GM21390 (cell line): ENCODE data around the gene GRHL1.
"Not testable (repeated sequence)": the region's sequence is repeated elsewhere in the genome, so short reads cannot be mapped to it uniquely, and the experiment has no call there.

Experiments
- ATAC-seq: cut with Tn5 transposase; IDR thresholded peaks from one replicate; pipeline ENCODE4 v1.9.1; 2021; ENCODE audit not compliant: unreplicated experiment

The GRHL1 gene

DNA sequence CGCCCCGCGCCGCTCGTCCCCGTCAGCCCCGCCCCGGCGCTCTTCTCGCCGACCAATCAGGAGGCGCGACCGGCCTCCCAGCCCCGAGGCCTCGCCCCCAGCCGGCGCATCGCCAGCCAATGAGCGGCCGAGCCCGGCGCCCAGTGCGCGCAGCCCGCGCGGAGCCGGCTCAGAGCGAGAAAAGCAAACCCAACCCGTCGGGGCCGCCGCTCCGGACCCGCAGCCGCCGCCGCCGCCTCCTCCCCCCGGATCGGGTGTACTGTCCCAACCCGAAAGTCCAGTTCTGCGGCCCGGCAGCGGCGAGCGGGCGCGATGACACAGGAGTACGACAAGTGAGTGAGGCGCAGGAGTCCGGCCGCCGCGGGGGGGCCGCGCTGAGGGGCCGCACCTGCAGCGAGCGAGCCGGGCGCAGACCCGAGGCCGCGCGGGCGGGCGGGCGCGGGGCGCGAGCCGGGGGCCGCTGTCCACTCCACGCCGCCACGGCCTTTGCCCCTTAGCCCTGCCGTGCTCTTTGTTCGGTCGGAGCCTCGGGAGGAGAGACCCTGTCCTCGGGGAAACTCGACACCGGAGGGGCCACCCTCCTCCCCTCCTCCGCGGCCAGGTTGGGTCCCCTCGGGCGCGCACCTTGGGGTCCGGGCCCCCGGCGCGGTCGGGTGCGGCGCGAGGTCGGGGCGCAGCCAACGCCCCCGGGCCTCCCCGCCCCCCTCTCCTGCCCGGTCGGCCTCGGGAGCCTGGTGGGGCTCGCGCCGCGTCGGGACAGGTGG is at the start of gene GRHL1:
GRHL1 (plus strand) TSS at position 172 of the 764 bp plus-strand sequence; CDS start at position 313, 141 bp downstream.
- peak; percentile 96 for ATAC-seq

GRCh38 chr2:9905413-9905812 is 46.1 kb upstream of the GRHL1 start:
- ATAC-seq, result no peak

DNA sequence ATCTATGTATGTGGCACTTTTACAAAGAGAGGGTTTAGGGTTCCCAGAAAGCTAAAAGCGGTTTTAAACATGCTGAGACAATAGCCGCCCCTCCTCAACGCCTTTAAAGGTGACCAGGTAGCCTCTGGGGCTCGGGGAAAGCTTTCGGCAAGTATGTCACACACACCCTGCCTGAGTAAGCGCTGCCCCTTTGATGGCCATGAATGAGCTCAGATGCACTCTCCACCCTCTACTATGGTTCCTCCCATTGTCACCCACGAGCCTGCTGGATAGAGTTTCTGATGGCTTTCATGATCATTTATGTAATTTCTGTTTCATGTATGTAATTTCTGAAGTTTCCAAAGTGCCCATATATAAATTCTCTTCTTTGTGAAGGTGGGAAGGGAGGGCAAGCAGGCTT is 44.1 kb upstream of the GRHL1 start:
- ATAC-seq, result no peak

DNA sequence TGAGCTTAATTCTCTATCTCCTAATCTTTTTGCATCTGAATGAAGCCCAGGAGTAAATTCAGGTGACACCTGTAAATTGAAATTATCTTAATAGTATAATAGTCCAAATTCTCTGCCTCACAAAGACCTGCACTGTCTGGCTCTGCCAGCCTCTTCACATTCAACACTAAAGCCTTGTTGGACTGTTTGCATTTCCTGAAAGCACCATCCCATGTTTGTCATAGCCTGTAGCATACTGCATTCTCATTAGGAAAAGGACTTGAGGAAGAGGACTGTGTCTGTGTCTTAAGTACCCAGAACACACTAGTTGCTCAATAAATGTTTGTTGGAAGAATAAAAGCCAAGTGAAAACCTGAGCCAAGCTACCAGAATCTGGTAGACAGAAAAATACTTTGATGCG is 42.9 kb upstream of the GRHL1 start:
- ATAC-seq, result no peak

DNA sequence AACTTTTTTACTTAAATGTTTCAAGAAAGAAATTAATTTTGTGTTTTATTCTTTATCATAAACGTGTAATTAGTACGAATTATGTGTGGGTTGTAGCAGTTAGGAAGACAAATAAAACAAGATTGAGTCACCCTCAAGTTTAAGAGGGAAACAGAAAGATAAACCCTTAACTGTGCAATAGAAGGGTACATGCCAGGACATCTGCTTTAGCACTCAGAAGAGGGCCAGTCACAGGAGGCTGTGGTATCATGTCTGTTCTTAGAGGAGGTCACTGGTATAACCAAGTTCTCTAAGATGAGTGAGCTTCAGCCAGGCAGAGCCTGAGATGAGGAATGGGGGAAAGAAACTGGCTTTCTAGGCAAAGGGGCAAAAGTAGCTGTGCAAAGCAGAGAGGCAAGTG is 42.4 kb upstream of the GRHL1 start:
- no peak for ATAC-seq

- no peak for ATAC-seq
Measured at GRCh38 chr2:9910699-9911098, 40.8 kb upstream of the GRHL1 start.

DNA sequence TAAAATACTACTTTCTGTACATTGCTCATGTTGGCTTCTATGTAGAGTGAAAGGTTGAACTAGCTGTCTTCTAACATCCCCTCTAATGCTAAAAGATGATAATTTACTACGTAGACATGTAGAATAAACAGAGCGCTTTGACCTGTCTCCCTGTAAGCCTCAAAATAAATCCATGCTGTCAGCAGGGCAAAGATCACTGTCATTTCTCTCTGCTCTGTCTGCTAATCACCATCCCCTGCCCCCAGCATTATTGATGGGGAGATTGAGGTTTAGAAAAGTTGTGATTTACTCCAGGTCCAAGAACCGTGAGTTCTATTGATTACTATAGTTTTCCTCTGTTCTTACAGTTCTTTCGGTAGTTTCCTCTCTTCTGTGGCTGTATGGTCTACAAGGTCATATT is 39.0 kb upstream of the GRHL1 start:
- no peak for ATAC-seq

DNA sequence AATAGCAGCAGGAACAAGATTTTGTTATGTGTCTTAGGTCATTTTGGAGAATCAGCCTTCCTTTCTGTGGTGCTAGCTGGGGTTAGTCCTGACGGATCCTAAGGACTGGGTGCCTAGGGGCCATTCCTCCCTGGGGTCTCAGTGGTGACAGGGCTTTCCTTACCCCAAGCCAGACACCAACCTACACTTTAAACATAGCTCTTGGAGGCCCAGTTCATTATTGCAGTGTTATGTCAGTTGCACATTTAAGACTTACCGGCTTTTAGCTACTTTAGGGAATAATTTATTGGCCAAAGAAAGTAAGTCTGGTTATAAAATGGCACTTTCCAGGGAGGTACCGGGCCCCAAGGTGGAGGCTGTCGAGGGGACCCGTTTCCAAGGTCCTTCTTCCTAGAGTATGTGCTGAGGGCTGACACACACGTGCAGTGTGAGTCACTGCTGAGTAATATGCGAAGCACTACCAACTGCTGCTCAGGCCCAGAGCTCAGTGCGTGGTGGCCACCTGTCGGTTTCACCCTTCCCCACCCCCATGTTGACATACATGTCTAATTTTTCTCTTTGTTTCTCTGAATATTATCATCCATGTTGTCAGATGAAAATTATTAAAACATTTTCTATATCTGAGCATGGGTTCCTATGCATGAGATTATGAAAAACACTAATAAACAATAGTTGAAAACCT is 37.0 kb upstream of the GRHL1 start:
- ATAC-seq, result peak; percentile 99

GRCh38 chr2:9918275-9918674 is 33.2 kb upstream of the GRHL1 start:
- no peak for ATAC-seq

DNA sequence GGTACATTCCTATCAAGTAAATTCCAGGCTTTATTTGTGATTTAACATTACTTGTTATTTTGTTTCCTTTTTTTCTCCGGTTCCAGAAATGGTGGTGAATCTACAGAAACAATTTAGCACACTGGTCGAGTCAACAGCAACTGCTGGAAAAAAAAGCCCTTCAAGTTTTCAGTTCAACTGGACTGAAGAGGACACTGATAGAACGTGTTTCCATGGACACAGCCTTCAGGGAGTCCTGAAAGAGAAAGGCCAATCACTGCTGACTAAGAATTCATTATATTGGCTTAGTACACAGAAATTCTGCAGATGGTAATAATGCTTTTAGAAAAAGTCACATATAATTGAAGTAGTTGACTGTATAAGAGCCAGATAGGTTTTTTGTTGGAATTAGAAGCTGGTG is 32.0 kb upstream of the GRHL1 start:
- ATAC-seq, result no peak

GRCh38 chr2:9927020-9927419 is 24.5 kb upstream of the GRHL1 start:
- ATAC-seq, result not testable (repeated sequence)

GRCh38 chr2:9937258-9937657 is 14.2 kb upstream of the GRHL1 start:
- ATAC-seq, result no peak

GRCh38 chr2:9937968-9938367 is 13.5 kb upstream of the GRHL1 start:
- no peak for ATAC-seq

- no peak for ATAC-seq
Measured at GRCh38 chr2:9939587-9940485, 11.7 kb upstream of the GRHL1 start.

- ATAC-seq, result no peak
Measured at GRCh38 chr2:9941196-9941995, 10.1 kb upstream of the GRHL1 start.

DNA sequence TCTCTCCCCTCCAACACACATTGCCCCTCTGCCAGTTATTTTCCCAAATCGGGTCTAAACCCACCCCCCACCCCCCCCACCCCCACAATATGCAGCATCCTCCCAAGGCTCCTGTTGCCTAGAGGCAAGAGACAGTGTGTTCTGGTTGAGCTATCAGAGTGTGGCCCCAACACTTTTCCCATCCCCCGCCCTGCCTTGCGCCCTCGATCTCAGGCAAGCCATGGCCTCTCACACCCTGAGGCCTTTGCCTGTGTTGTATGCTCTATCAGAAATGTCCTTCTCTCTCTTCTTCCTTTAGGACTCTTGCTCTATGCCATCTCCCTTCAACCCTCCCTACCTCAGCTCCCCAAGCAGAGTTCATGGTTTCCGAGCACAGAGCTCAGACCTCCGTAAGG is 9.5 kb upstream of the GRHL1 start:
- ATAC-seq, result no peak

GRCh38 chr2:9944330-9944758 is 7.1 kb upstream of the GRHL1 start:
- no peak for ATAC-seq

GRCh38 chr2:9945596-9945995 is 5.9 kb upstream of the GRHL1 start:
- no peak for ATAC-seq

DNA sequence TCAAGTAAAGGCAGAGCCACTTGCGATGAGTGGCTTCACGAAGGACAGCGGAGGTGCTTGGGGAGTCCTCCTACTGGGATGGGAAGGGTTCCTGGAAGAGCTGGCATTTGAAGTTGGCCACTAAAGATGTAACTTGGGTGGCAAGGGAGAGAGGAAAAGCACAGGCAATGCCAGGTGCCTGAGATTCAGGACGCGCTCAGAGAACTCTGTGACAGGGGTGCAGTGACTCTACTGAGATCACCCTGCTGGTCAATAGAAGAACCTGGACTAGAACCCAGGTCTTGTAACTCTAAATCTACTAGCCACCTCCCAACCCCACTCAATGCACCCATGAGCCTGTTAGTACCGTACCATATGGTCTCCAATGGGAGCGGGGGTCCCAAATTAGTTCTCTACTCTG is 5.4 kb upstream of the GRHL1 start:
- no peak for ATAC-seq

DNA sequence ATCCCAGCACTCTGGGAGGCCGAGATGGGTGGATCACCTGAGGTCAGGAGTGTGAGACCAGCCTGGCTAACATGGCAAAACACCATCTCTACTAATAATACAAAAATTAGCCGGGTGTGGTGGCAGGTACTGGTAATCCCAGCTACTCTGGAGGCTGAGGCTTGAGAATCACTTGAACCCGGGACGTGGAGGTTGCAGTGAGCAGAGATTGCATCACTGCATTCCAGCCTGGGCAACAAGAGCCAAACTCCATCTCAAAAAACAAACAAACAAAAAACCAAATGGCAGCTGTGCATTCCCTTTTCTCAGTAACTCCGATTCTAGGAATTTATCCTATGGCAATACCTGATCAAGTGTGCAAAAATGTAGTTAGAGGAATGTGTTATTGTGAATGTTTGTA is 4.7 kb upstream of the GRHL1 start:
- no peak for ATAC-seq

DNA sequence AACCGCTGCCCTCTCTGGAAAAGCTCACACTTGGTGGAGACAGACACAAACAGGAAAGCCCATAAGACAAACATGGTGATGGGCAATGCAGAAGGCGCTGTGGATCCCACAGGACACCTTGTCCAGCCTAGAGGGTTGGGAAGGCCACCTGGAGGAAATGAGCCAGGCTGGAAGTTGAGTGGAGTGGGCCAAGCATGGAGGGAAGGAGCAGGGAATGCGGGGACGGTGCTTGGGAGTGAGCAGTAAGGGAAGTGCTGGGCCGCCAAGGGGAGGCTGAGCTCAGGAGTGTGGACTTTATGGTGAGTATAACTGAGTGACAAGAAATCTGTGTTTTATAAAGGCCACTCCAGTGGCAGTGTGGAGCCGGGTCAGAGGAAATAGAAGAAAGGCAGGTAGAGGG is 2.8 kb upstream of the GRHL1 start:
- no peak for ATAC-seq
